Skin epidermis (tissue), 12 donors: ENCODE data around the gene ST6GAL1.
"Not testable (repeated sequence)": the region's sequence is repeated elsewhere in the genome, so short reads cannot be mapped to it uniquely, and the experiment has no call there.

Experiments used
- H3K27ac ChIP-seq, 21 experiments: fragments of 200-600 bp; sonication (generic) in 11 of 21; one replicate each; pipeline ENCODE4 v1.5.0; 2020; ENCODE audit warnings: mild to moderate bottlenecking in 3 of 21, inconsistent platforms in 2 of 21, moderate library complexity in 2 of 21
- H3K4me3 ChIP-seq, 7 experiments: fragments of 200-600 bp; sonication (generic) in 2 of 7; one replicate each; pipeline ENCODE4 v1.5.0; 2020; ENCODE audit warnings: inconsistent platforms in 2 of 7, mild to moderate bottlenecking in 2 of 7, moderate library complexity in 1 of 7

The ST6GAL1 gene

DNA sequence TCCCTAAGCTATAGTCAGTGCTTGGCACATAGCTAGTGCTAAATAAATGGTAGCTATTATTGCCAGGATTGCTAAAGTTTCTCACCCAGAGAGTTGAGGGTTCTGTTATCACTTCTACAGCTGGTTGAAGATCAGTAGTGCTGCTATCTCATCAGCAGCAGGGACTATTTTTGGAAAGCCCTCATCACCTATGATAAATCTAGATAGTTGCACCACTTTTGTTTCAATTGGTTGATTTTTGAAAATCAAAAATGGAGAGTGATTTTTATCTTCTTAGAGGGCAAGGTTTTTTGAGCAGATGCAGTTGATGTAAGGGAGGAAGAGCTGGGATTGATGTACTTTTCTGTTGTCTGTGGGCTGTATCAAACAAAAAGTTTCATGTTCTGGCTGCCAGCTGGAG lies 101.6 kb downstream of the ST6GAL1 start:
- Histone ChIP-seq H3K27ac (peak overlapping the region in 2 of 21 experiments; percentile 39 to 63), H3K4me3 (no peak overlapping the region)

DNA sequence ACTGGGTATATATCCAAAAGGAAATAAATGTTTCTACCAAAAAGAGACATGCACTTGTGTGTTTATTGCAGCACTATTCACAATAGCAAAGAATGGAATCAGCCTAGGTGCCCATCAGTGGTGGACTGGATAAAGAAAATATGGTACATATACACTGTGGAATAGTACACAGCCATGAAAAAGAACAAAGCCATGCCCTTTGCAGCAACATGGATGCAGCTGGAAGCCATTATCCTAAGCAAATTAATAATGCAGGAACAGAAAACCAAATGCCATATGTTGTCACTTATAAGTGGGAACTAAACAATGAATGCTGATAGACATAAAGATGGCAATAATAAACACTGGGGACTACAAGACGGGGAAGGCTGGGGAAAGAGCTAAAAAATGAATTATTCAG lies 106.1 kb downstream of the ST6GAL1 start:
- no peak overlapping the region for H3K4me3 ChIP-seq
- no peak overlapping the region for H3K27ac ChIP-seq

DNA sequence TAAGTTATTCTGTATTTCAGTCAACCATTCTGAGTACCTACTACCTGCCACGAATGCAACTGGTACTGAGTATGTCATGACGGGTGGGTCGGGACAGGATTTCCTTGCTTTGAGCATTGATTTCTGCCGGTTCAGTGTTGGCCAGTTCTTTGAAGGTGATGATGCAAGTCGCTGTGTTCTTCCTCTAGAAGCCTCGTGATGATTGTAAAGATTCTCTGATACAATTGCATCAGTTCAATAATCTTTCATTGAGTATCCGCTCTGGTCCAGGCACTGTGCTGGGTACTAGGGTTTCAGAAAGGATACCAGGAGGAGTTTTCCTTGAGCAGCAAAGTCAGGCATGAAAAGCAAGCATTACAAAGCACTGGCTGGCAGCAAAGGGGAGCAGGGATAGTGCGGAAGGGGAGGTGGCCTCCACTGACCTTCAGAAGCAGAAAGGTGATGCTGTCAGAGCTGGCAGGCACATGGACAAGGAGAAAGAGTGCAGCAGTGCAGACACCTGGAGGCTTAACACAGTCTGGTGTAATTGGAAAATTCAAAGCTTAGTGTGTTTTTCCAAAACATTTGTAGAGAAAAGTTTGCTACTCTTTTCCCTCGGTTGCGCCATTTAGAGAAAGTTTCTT lies 108.9 kb downstream of the ST6GAL1 start:
- H3K27ac ChIP-seq, result peak overlapping the region in 2 of 21 experiments; percentile 18 to 30

DNA sequence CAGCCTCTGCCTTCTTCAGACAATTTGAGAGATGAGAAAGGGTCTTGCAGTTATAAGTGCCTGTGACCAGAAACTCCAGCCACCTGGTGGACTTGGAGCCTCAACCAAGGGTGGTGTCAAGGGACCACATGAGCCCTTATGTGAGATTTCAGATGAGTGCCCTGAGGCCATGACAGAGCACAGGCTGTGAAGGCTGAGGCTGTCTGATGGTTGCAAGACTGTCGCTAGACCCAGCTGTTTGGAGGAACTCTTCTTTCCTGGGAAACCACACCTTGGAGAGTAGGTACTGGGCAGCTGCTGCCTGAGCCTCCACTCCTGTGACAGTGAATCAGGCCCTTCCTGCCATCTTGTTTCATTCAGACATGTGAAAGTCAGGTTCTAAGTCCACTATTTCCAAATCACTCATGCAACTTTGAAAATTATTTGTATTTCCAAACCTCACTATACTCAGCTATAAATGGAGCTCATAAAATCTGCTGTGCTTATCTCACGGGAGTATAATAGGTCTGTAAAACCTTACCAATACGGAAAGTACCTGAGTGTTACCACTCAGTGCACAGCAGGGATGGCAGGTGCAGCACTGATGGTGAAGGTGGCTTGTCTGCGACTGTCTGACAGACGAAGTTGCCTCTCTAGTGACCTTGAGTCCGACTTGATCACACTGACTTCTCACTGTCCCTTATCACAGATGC lies 109.5 kb downstream of the ST6GAL1 start:
- Histone ChIP-seq H3K27ac (peak overlapping the region in 1 of 21 experiments; percentile 18), H3K4me3 (no peak overlapping the region)

More for the DNA sequence above, 108.9 kb downstream of the ST6GAL1 start:
- H3K4me3 ChIP-seq, result no peak overlapping the region

DNA sequence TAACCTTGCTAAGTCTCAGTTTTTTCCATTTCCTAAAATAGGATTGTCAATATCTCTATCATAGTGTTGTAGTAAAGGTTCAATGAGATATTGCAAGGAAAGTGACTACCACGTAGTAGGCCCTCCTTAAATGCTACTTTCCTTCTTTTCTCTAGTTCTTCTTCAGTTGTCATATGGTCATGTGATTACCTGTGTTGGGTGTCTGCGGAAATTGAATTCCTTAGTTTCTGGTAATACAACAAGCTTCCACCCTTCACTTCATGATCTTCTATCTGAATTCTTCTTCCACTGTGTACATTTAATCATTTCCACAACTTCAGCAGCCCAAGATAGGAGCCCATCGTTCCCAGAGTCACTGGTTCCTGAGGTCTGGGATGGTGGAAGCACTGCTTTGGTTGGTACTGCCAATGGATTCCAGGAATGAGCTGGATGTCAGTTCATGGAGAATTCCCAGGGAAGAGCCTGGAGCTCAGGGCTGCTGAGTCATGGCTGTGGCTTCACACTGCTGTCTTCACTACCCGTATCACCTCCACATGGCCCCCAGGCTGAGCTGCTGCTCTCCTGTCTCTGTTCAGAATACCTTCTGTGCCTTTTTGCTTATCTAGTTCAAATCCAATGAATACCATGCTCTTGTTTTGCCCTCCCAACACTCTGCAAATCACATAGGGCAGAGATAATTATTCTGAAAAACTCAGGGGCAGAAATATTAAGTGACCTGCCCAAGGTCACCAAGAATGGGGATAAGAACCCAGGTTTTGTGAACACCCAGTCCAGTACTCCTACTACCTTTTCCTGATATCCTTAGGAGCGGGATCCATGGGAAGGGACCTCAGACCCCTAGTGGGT lies 110.4 kb downstream of the ST6GAL1 start:
- no peak overlapping the region for H3K4me3 ChIP-seq

DNA sequence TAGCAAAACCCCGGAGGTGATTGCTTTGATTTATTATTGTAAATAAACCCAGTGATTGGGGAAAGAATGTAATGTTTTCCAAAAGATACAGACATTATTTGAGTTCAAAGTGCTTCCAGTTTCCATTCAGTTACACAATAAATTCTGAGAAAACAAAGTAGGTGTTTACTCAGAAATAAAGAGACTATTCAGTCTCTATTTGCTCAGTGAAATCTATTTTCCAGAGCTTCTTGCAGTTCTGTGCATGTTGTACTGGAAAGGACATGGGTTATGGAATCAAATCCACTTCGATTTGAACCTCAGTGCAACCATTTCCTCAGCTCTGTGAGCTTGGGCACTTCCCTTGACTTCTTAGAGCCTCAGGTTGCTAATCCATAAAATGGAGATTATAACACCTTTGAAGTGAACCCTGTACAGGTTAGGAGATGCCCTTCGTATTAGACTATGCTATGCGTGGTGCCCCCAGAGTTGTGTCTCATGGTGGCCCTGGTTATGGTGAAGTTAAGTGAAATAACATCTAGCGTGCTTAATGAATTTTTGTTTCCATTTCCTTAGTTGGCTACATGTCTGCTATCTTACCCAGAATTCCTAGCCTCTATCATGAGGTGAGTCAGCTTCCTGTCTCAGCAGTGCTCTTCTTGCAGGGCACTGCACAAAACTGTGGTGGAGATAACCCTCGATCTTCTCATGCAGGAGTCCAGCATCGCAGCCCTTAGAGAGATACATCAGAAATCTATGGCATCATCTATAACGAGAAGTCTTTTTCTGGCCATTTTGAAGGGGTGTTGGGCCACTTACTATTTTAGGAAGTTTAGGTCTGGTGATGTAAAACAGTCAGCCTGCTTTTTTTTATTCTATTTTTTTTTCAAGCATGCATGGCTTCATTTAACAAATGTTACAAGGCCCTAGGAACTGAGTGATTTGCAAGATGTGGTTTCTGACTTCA lies 111.3 kb downstream of the ST6GAL1 start:
- H3K27ac ChIP-seq, result peak overlapping the region in 12 of 21 experiments; percentile 13 to 86 (median 58)
- H3K4me3 ChIP-seq, result no peak overlapping the region

More for the DNA sequence above, 110.4 kb downstream of the ST6GAL1 start:
- peak overlapping the region in 10 of 21 experiments; percentile 22 to 86 (median 58) for H3K27ac ChIP-seq

DNA sequence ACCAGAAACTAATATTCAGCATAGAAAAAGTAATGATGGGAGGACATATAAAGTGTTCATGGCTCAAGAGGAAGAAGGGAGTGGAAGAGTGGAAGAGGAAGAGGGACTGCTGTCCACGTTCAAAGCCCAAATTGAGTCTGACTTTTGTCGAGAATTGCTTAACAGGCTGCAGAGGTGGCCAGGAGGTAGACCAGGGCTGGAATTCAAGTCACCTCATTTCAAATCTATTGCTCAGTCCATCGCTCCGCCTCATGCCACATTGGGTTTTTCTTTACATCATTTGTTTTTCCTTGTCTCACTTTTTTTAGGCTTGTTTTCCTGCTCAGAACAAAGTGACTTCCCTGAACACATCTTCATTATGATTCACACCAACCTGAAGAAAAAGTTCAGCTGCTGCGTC lies 112.0 kb downstream of the ST6GAL1 start:
- H3K4me3 ChIP-seq, result no peak overlapping the region
- H3K27ac ChIP-seq, result peak overlapping the region in 10 of 21 experiments; percentile 13 to 86 (median 60)

DNA sequence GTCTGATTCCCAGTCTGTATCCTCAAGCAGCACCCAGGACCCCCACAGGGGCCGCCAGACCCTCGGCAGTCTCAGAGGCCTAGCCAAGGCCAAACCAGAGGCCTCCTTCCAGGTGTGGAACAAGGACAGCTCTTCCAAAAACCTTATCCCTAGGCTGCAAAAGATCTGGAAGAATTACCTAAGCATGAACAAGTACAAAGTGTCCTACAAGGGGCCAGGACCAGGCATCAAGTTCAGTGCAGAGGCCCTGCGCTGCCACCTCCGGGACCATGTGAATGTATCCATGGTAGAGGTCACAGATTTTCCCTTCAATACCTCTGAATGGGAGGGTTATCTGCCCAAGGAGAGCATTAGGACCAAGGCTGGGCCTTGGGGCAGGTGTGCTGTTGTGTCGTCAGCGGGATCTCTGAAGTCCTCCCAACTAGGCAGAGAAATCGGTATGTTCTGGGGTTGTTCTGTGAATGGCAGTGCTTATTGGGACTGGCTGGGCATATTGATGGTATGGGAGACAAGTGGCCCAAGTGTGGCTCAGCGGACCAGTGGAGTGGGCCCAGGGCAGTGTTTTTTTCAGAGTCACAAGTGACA lies 112.6 kb downstream of the ST6GAL1 start:
- Histone ChIP-seq H3K4me3 (no peak overlapping the region), H3K27ac (peak overlapping the region in 10 of 21 experiments; percentile 14 to 86 (median 60))

DNA sequence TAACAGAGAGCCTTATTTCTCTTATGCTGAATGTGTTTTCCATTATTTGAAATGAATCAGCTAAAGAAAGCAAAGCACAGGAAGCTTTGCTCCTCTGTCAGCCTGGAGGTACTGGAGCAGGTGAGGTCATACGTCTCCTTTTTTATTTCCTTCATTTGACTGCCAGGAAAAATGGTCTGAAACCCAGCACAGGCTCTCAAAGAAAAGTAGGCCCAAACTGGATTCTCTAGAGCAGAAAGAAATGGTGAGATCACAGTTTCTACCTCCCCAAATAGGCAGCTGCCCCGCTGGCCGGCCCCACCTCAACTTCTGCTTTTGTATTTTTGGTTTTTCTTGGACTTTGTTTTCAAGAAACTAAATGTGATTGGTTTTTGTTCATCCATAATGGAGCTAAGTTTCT lies 113.9 kb downstream of the ST6GAL1 start:
- H3K4me3 ChIP-seq, result no peak overlapping the region
- peak overlapping the region in 10 of 21 experiments; percentile 20 to 59 (median 42) for H3K27ac ChIP-seq

DNA sequence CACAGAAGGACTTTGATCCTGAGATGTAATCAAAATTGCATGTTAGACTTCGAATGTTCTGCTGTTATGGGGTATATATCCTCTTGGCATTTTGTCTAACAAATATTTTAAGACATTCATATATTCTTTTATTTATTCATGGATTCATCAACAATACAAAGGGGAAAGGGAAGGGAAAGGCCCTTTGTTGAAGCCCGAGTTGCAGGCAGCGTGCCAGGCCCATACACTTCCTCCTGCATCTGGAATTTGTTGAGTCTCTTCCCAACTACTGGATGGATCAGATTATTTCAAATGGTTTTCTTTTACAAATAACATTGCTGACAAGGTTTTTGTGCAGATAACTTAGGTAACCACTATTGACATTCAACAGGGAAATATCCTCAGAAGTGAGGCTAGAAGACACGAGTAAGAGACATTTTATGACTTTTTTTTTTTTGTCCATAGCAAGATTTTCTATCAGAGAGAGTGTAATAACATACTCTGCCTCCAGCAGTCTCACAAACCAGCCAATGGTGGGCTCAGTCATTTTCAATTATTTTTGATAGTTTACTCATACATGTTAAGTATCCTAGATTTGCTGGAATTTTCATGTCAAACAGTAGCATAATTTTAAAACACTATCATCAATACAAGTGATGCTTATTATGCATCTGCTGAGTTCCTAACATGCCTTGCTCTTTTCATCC lies 114.7 kb downstream of the ST6GAL1 start:
- Histone ChIP-seq H3K27ac (peak overlapping the region in 5 of 21 experiments; percentile 8 to 56 (median 39)), H3K4me3 (no peak overlapping the region)

DNA sequence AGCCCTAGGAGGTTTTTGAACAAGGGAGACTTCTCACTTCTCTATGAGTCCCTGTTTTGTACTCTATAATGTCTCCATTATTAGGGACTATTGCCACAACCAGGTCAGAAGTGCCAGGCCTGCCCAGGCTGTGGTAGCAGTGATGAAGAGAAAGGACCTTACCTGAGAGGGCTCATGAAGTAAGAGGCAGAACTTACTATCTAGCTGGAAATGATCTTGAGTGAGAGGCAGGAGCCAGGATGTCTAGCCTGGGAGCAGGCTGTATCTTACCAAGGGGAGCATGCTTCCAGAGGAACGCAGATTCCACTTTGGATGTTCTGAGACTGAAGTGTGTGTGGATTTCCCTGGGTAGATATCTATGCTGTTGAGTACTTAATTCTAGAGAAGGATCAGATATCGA lies 115.7 kb downstream of the ST6GAL1 start:
- H3K4me3 ChIP-seq, result no peak overlapping the region
- H3K27ac ChIP-seq, result no peak overlapping the region

DNA sequence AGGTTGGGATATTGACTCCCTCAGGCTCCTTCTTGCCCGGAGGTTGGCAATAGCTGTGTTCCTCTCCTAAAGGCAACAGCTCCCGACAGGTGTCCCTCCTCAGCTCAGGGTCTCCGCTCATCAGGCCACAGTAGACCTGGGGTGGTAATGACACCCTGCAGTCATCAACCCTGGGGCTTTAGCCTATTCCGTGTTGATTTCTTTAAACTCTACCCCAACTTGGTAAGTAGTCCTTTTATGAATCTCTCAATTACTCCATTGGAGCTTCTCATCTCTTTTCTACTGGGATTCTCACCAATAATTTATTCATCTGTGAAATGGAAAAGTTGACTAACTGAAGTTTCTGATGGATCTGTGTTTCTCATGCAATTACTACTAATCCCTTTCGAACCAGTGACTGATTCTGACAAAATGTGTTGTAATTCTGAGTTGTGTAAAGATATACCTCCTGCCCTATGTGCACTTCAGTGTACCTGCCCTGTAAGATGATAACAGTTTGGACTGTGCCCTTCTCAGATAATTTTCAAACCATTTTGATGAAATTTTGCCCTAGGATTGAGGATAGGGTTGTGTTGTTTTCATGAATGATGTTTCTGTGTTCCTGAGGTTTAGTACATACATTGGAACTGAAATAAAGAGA lies 119.3 kb downstream of the ST6GAL1 start:
- no peak overlapping the region for H3K27ac ChIP-seq

DNA sequence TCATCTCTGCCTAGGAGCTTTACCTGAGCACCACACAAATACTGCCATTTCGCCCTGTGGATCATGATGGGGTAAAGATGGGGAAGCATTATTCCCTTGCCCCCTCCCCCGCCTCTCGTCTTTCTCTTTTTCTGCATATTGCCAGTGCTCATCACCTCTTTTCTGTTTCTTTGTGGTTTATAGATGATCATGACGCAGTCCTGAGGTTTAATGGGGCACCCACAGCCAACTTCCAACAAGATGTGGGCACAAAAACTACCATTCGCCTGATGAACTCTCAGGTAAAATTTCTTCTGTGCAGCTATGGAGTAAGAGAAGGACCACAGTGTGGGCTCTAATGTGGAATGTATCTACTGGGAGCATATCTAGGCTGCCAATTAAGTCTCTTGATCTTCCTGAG lies 120.7 kb downstream of the ST6GAL1 start:
- Histone ChIP-seq H3K27ac (no peak overlapping the region), H3K4me3 (no peak overlapping the region)

More for the DNA sequence above, 119.3 kb downstream of the ST6GAL1 start:
- H3K4me3 ChIP-seq, result no peak overlapping the region

DNA sequence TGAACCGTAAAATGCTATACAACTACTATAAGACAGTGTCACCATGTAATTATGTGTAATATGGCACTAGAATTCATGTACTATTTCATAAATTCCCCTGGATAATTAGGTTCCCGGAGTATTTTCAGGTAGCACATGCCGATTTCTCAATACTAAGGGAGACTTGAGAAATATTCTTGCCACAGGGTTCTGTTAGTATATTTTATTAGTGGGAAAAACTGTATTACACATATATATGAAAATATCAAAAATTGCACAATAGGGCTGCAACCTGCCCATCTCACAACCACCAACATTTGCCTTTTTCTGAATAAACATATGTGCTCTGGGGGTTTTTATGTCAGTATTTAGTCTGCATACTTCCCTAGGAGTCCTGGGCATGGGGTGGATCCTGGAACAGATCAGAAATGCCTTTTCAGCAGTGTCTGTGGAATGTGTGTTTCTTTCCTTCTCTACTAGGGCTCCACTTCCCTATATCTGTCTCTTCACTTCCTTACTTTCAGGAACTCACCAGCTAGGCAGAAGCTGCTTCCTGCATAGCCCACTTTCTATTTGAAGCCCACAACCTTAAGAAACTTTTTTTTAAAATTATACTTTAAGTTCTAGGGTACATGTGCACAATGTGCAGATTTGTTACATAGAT lies 121.5 kb downstream of the ST6GAL1 start:
- H3K27ac ChIP-seq, result no peak overlapping the region
- no peak overlapping the region for H3K4me3 ChIP-seq

DNA sequence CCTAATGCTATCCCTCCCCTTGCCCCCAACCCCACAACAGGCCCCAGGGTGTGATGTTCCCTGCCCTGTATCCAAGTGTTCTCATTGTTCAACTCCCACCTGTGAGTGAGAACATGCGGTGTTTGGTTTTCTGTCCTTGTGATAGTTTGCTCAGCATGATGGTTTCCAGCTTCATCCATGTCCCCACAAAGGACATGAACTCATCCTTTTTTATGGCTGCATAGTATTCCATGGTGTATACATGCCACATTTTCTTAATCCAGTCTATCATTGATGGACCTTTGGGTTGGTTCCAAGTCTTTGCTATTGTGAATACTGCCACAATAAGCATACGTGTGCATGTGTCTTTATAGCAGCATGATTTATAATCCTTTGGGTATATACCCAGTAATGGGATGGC lies 122.1 kb downstream of the ST6GAL1 start:
- H3K27ac ChIP-seq, H3K4me3 ChIP-seq: not testable (repeated sequence)

DNA sequence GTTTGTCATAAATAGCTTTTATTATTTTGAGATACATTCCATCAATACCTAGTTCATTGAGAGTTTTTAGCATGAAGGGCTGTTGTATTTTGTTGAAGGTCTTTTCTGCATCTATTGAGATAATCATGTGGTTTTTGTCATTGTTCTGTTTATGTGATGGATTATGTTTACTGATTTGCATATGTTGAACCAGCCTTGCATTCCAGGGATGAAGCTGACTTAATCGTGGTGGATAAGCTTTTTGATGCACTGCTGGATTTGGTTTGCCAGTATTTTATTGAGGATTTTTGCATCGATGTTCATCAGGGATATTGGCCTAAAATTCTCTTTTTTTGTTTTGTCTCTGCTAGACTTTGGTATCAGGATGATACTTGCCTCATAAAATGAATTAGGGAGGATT lies 124.1 kb downstream of the ST6GAL1 start:
- not testable (repeated sequence) for H3K4me3 ChIP-seq, H3K27ac ChIP-seq

DNA sequence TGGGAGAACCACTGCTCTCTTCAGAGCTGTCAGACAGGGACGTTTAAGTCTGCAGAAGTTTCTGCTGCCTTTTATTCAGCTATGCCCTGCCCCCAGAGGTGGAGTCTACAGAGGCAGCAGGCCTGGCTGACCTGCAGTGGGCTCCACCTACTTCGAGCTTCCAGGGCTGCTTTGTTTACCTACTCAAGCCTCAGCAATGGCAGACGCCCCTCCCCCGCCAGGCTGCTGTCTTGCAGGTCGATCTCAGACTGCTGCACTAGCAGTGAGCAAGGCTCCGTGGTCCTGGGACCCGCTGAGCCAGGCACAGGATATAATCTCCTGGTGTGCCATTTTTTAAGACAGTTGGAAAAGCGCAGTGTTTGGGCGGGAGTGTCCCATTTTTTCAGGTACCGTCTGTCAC lies 127.5 kb downstream of the ST6GAL1 start:
- H3K27ac ChIP-seq, H3K4me3 ChIP-seq: not testable (repeated sequence)
